Progenitor cell of endocrine pancreas (in vitro differentiated cells): Measurements from ENCODE around the gene TMEM181. TPM values are rescaled to one million over a fixed set of nuclear protein-coding genes. Genes with fewer than 3 reads are reported as not detected.
A peak's percentile ranks its signal among the peaks of the same experiment; 100 is the strongest.

Source experiments
- DNase-seq: peaks from one replicate; pipeline ENCODE4 v3.0.0; 2021; ENCODE audit warnings: low spot score; ENCODE audit not compliant: unreplicated experiment
- H3K27ac Mint-ChIP-seq: 2 replicates; pipeline ENCODE4 v1.8.0; 2021; ENCODE audit warnings: mild to moderate bottlenecking, moderate library complexity, mixed read lengths
- H3K27me3 Mint-ChIP-seq: 2 replicates; pipeline ENCODE4 v1.8.0; 2021; ENCODE audit warnings: mixed read lengths
- H3K36me3 Mint-ChIP-seq: 2 replicates; pipeline ENCODE4 v1.8.0; 2022; ENCODE audit warnings: mixed read lengths; ENCODE audit not compliant: insufficient read depth
- H3K4me1 Mint-ChIP-seq: 2 replicates; pipeline ENCODE4 v1.8.0; 2021; ENCODE audit warnings: low read depth, mixed read lengths
- H3K4me3 Mint-ChIP-seq: 2 replicates; pipeline ENCODE4 v1.8.0; 2021; ENCODE audit warnings: low read depth, mild to moderate bottlenecking, moderate library complexity, mixed read lengths
- H3K9me3 Mint-ChIP-seq: 2 replicates; pipeline ENCODE4 v1.8.0; 2021; ENCODE audit warnings: low read depth, mixed read lengths
- total RNA-seq: library from RNA; stranded (reverse); gene quantifications from 2 replicates; pipeline ENCODE4 v1.2.1, GENCODE V29; 2021
- TF ChIP-seq, protein P1 (sequence below): fragments of 200-600 bp; sonication (generic); IDR thresholded peaks from one replicate; pipeline ENCODE4 v1.5.0; 2021; ENCODE audit warnings: antibody characterized with exemption, mild to moderate bottlenecking; ENCODE audit not compliant: unreplicated experiment

The TMEM181 gene
- total RNA-seq, 1 donor from 2014 or later = 33.9 TPM

DNA sequence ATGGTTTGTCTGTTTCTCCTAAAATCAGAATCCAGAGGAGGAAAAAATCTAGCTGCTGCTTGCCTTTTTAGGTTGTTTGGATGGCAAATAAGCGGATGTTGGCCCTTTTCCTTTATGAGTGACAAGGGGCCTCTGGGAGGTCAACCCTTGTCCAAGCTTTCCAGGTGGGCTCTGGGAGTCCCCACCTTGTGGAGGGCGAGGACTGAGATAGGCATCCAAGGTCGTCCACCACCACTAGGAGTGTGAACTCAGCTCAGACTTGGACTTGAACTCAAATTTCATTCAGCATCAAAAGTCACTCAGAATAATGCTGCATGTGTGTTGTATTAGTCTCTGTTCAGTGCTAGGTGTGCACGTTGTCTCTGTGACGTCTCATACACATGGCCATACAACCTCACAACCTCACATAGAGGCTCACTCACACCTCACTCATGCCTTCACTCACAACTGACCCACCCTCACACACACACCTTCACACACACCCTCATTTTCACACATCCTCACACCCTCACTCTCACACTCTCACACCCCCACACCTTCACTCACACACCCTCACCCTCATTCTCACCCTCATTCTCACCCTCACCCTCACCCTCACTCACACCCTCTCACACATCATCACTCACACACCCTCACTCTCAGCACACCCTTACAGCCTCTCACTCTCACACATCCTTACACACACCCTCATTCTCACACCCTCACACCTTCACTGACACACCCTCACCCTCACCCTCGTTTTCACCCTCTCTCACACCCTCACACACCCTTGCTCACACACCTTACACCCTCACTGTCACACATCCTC is 66.7 kb downstream of the TMEM181 start:
- peak overlapping the region; percentile 73 for H3K27ac Mint-ChIP-seq
- peaks cover 4% of the 10 kb centered on the region for H3K4me1 Mint-ChIP-seq
- no peak overlapping the region for H3K4me3 Mint-ChIP-seq
- TF ChIP-seq, protein P1, sequence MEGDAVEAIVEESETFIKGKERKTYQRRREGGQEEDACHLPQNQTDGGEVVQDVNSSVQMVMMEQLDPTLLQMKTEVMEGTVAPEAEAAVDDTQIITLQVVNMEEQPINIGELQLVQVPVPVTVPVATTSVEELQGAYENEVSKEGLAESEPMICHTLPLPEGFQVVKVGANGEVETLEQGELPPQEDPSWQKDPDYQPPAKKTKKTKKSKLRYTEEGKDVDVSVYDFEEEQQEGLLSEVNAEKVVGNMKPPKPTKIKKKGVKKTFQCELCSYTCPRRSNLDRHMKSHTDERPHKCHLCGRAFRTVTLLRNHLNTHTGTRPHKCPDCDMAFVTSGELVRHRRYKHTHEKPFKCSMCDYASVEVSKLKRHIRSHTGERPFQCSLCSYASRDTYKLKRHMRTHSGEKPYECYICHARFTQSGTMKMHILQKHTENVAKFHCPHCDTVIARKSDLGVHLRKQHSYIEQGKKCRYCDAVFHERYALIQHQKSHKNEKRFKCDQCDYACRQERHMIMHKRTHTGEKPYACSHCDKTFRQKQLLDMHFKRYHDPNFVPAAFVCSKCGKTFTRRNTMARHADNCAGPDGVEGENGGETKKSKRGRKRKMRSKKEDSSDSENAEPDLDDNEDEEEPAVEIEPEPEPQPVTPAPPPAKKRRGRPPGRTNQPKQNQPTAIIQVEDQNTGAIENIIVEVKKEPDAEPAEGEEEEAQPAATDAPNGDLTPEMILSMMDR = no peak
- H3K9me3 Mint-ChIP-seq = no peaks in the 10 kb centered on the region
- H3K36me3 Mint-ChIP-seq = peaks cover 29% of the 10 kb centered on the region
- no peak for DNase-seq
- H3K27me3 Mint-ChIP-seq = no peaks in the 10 kb centered on the region

DNA sequence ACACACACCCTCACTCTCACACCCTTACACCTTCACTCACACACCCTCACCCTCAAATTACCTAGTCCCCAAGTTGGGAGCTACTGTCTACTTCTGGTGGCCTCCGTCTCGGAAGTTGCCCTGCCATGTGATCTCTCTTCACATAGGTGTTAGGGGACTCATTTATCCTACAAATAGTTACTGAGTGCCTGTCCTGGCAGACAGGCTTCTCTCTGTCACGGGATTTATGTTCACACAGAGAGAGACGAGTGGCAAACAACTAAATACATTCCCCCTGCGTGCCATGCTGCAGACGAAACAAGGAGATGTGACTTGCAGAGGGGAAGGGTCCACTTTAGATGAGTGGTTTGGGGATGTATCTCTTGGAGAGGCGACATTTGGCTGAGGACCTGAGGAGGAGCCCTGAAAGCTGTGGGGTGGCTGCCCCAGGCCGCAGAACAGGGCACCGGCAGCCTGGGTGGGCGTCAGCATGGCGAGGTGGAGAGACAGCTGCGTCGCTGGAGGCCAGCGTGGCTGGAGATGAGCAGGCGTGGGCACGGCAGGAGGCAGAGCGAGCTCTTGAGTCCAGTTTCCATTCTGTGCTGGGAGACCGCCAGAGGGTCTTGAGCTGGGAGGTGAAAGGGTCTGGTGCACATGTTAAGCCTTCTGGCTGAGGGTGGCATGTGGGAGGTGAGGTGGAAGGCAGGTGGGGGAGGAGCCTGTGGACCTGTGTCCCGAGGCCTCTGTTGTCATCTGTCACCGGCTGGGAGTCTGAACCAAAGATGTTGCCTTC is 67.5 kb downstream of the TMEM181 start:
- TF ChIP-seq, protein P1 = no peak
- H3K9me3 Mint-ChIP-seq = no peaks in the 10 kb centered on the region
- peak overlapping the region; percentile 73 for H3K27ac Mint-ChIP-seq
- H3K36me3 Mint-ChIP-seq = peaks cover 34% of the 10 kb centered on the region
- no peak for DNase-seq
- H3K27me3 Mint-ChIP-seq = no peaks in the 10 kb centered on the region
- H3K4me1 Mint-ChIP-seq = peaks cover 4% of the 10 kb centered on the region
- no peak overlapping the region for H3K4me3 Mint-ChIP-seq

DNA sequence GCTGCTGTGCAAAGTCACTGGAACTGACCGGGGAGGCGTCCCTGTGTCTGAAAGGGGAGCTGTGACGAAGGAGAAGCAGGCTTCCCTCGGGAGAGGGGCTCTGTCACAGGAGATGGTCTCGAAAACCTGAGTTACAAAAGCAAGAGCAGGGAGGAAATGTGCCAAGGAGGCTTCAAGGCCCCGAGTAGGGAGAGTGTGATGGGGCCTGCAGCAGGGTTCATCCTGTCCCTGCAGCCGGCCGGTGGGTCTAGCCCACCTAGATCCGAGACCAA is 68.0 kb downstream of the TMEM181 start:
- no peak for DNase-seq
- Mint-ChIP-seq H3K36me3 (peaks cover 34% of the 10 kb centered on the region), H3K27me3 (no peaks in the 10 kb centered on the region), H3K4me3 (no peak overlapping the region), H3K9me3 (no peaks in the 10 kb centered on the region), H3K27ac (peak overlapping the region; percentile 70), H3K4me1 (peaks cover 4% of the 10 kb centered on the region)
- TF ChIP-seq, protein P1 = no peak

DNA sequence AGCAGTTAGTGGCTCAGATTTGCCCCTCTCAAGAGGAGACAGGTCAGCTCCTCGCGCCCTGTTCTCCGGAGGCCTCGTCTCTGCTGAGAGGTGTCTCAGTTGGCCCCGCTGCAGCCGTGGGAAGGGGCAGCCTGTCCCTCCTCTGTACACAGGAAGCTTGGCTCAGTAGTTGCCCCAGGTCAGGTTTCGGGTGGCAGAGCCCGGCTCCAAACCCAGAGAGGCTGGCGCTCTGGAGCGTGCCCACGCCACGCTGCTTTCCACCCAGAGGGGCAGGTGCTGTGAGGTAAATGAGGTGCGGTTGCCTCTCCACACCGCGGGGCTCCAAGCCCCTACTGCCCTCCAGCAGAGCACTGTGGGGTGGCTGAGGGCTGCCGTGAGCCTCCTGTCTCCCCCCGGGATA is 68.7 kb downstream of the TMEM181 start:
- Mint-ChIP-seq H3K27me3 (no peaks in the 10 kb centered on the region), H3K27ac (no peak overlapping the region), H3K4me1 (peaks cover 4% of the 10 kb centered on the region), H3K9me3 (no peaks in the 10 kb centered on the region), H3K36me3 (peaks cover 38% of the 10 kb centered on the region), H3K4me3 (no peak overlapping the region)
- TF ChIP-seq, protein P1 = no peak
- no peak for DNase-seq

DNA sequence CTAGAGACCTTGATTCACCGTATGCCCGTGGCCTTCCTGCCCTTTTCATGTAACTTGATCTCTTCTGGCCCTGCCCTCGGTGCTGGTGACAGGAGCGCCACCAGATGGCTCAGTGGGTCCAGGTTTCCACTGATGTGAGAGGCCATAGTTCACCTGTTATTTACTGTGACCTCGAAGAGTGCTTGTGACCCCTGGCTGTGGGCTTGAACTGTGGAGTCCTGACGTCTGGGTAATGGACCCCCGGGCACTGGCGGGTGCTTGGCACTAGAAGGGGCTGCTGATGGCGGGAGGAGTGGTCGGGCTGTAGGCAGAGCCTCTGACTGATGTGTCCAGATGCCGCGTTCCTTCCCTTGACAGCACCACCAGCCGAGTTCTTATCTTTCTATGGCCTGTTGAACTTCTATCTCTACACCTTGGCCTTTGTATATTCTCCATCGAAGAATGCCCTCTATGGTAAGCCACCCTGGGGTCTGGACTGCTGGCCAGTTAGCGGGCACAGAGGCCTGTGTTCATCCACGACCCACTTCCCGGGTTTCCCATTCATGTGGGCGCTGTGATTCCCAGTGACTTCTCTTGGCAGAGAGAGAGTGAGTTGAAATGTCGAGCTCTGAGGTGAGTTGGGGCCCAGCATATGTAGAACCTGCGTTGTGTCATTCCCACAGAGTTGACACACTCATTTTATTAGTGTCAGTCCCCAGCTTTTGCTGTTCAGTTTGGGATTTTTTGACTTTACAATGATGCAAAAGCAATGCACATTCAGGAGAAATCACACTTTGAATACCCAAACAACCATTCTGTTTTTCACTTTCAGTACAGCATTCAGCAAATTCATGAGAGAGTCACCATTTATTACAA is 69.7 kb downstream of the TMEM181 start:
- TF ChIP-seq, protein P1 = peak; percentile 41
- peaks cover 38% of the 10 kb centered on the region for H3K36me3 Mint-ChIP-seq
- H3K4me1 Mint-ChIP-seq = peaks cover 4% of the 10 kb centered on the region
- no peak for DNase-seq
- H3K9me3 Mint-ChIP-seq = no peaks in the 10 kb centered on the region
- peak overlapping the region; percentile 68 for H3K27ac Mint-ChIP-seq
- H3K27me3 Mint-ChIP-seq = no peaks in the 10 kb centered on the region
- no peak overlapping the region for H3K4me3 Mint-ChIP-seq
